Measurements from ENCODE around the gene PRR3.

Gene PRR3

DNA sequence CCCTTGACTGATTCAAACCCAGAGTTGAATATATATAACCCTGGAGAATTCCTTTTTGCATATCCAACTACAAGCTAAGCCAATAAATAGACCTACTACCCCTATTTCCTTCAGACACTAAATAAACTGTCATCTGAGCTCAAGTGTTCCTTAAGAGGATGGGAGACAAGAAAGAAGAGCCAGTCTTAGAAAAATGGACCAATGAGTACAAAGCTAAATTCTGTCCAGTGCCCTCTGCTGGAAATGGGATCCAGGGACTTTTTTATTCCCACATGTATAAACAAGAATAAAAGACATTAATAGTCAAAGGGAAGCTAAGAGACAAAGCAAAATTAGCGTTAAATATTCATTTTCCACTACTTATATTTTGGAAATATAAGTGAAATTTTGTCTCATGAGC, 55.1 kb downstream of the PRR3 start:
- DNase-seq (ENCODE audit: low read depth, low spot score) = no peak

DNA sequence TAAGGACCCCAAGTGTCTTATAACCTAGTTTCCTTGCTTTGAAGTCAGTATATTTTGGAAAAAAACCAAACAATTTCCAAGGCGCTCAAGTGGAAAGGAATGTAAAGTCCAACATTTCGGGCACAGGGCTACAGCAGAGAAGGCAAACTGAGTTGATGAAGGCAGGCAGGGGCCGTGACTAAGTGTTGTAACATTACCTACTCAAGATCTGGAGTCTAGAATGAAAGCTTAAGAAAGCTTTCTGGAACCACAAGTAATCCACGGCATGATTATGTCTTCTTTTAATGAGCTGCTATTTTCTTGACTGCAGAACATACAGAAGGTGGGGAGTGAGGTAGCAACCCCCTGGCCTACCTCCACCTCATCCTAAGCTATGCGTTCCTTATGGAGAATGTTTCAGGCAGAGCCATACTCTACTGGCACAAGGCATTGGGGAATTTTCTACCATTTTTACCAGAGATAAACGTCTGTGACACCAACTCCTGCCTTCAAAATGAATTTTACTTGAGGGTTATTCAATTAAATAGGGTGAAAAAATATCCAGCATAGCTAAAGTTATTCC, 55.7 kb downstream of the PRR3 start:
- no peak for DNase-seq (ENCODE audit: low read depth, low spot score)

All from activated CD4-positive, CD25-positive, alpha-beta regulatory T cell treated with anti-CD3 and anti-CD28 coated beads, Interleukin-2, amount 50 U/mL, for 16 hours (primary cell).